DMS53 treated with DMSO at 0.1 percent for 48 hours (cell line): ENCODE results near the gene TRIM33.

Source experiments
- DNase-seq: peaks from one replicate; lab custom pipeline; 2025; ENCODE audit not compliant: unreplicated experiment; lab: John Stamatoyannopoulos, UW

Gene TRIM33

GRCh38 chr1:114511032-114511785 is at the start of gene TRIM33:
TRIM33 (minus strand) TSS chr1:114511203; CDS start chr1:114511076, 127 bp downstream.
- peak; percentile 90 for DNase-seq

DNA sequence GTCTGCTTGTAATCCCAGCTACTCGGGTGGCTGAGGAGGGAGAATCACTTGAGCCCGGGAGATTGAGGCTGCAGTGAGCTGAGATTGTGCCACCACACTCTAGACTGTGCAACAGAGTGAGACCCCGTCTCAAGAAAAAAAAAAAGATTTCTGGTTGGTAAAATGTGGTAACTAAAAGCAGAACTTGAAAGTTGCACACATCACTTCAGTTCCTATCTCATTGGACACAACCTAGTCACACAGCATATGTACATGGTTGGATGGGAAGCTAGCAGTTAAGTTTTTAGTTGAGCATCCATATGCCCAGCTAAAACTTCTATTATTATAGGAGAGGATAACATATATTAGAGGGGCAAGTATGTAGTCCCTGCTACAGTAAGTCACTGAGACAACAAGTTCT is 48.4 kb upstream of the TRIM33 start:
- no peak for DNase-seq

DNA sequence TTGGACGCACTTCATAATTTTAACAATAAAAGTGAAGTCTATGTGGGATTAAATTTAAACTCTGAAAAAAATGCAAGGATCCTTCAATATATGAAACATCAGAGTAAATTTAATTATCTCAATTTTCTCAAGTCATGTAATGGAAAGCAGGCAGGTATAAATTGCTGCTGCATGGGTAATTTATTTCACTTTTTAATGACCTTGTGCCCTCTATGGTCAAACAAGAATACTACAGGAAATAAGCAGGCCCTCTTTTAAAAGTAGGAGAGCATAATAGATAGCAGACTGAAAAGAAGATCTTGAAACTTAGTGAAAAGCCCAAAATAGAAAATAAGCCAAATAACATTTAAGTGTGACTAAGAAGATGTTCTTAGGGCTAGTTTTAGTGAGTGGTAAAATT is 47.5 kb upstream of the TRIM33 start:
- peak; percentile 31 for DNase-seq

- no peak for DNase-seq
These were observed 43.6 kb upstream of the TRIM33 start for GRCh38 chr1:114554577-114554976.

DNA sequence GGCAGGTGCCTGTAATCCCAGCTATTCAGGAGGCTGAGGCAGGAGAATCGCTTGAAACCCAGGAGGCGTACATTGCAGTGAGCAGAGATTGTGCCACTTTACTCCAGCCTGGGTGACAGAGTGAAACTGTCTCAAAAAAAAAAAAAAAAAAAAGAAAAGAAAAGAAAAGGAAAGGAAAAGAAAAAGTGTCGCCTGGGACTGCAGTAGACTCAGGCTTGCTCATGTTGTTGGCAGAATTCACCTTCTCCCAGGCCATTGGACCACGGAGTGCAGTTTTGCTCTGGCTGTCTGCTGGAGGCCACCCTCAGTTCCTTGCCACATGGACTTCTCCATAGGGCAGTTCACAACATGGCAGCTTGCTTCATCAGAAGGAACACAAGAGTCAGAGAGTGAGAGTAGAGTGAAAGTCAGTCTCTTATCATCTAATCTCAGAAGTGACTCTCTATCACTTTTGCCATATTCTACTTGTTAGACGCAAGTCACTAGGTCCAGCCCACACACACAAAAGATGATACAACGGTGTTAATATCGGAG is 41.2 kb upstream of the TRIM33 start:
- DNase-seq = no peak

- DNase-seq = no peak
These were observed 40.4 kb upstream of the TRIM33 start for GRCh38 chr1:114551400-114551799.

DNA sequence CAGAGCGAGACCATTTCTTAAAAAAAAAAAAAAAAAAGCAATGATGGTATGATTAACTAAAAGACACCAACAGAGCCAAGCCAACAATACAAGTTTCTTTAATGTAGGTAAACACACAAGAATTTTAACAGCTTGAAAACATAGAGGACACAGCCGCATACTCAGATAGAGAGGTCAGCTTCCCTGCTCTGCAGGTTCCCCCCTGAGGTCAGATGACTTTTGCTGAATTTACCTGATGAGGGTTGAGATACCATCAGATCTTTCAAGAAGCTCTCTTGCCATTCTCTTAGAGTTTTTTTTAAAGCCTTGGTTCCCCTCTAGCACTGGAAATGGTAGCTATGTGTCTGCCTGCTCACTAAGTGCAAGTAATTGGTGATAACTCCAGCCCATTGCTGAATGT is 39.3 kb upstream of the TRIM33 start:
- no peak for DNase-seq

DNA sequence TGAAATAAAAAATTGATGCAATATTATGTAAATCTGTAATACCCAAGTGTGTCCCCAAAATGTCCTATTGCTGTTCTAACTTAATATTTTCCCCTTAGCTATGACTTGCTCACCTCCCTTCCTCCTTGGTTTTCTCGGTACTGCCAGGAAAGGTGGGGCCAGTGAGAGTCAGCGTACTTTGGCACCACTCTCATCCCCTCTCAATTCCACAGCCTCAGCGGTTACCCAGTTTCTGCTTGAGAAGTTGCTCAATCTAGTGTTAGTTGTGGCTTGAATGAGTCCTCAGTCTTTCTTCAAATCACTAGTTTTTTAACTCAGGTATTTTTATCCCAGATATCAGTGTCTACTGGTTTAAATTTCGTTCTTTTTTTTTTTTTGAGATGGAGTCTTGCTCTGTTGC is 38.1 kb upstream of the TRIM33 start:
- DNase-seq = no peak

DNA sequence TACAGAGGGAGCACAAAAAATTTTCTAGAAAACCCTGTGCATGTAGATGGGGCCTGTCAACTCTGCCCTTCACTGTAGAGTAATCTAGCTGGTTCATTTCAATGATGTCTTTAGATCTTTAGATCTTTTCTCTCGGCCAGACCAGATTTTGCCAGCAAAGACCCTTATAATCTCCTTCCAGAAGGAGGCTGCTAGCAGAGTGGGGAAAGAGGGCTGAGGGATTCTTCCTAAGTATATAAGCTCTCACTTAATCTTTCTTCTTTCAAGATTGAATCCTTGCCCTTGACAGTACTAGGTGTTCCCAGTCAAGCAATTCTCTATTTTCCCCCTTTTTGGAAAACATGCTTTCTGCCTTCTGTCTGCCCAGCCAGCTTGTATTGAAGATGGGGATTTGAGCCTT is 36.1 kb upstream of the TRIM33 start:
- DNase-seq = no peak

DNA sequence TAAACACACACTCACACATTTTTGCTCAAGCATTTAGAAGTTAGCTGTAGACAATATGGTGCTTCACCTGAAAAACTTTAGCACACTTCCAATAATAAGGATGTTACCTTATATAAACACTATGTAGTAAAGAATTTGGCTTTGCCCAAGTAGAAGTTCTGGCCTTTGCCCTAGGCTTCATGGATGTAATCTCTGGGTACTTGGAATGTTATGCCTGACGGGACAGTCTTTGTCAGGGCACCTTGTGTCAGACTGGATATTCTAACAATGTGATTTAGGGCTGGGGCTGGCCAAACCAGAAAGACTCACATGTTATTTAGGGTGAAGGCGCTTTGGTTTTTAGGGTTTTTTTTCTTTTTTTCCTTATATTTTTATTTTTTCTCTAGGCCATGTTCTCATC is 34.8 kb upstream of the TRIM33 start:
- DNase-seq = no peak

GRCh38 chr1:114545315-114545714 is 34.3 kb upstream of the TRIM33 start:
- no peak for DNase-seq

DNA sequence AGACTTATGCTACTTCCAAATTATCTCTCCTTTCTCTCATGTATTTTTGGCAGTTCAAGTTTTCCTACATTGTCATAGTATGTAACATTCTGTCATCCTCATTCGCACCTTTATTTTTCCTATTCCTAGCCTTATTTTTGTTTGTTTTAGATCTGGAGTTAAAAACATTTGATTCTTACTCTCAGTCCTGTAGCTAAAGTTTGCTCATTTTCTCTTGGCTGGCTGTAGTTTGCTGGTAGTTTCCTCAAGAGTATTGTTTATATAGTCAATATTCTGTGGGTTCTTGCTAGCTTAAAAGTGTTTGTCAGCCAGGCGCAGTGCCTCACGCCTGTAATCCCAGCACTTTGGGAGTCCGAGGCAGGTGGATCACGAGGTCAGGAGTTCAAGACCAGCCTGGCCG is 29.8 kb upstream of the TRIM33 start:
- no peak for DNase-seq

DNA sequence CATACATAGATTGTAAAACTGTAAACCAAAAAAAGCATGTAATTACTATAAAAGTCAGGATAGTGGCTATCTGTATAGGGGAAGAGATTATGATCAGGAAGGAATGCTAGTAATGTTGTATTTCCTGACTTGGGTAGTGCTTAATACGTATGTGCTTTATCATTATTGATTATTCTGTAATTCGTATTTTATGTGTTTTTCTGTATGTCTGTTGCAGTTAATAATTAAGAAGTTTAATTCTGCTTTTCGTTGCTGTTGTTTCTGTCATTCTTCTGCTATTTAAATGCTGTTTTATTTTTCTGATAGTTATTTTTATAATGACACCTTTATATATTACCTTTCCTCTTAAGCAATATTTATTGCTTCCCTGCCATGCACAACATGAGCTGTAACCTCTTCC is 29.3 kb upstream of the TRIM33 start:
- DNase-seq = no peak

- DNase-seq = no peak
These were observed 25.0 kb upstream of the TRIM33 start for GRCh38 chr1:114536043-114536442.

- no peak for DNase-seq
These were observed 24.4 kb upstream of the TRIM33 start for GRCh38 chr1:114535401-114535800.

DNA sequence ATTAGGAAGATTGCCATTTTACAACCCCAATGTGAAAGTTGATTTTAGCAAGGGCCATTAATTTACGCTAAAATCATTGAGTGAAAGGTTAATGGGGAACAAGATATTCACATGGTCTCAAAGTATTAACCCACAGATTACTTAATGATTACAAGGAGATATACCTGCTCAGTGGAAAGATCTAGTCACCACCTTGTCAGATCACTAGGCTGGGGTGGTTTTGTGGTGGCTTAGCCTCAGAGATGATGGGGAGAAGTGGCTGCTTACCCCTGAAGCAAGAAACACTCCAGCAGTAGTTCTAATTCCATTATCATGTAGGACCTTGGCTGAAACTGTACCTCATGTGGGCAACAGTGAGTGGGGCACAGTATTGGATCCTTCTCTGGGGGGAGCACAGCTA is 20.1 kb upstream of the TRIM33 start:
- DNase-seq = no peak

DNA sequence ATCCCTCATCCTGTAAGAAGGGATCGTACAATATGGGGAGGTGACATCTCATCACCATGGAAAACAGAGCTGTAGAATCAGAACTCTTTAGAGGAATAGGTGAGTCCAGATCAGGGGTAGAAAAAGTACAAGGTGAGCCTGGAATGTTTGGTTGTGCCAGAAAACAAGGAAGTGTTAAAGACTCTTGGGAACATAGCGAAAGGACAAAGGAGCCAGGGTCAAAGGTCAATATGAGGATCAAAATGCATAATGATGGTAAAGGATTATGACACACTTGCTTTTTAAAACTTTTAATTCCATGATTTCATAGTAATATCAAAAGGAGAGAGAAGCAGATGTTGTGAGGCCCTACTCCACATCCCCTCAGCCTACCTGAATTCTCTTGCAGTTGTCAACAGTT is 19.2 kb upstream of the TRIM33 start:
- DNase-seq = no peak

- no peak for DNase-seq
These were observed 13.9 kb upstream of the TRIM33 start for GRCh38 chr1:114524944-114525343.

DNA sequence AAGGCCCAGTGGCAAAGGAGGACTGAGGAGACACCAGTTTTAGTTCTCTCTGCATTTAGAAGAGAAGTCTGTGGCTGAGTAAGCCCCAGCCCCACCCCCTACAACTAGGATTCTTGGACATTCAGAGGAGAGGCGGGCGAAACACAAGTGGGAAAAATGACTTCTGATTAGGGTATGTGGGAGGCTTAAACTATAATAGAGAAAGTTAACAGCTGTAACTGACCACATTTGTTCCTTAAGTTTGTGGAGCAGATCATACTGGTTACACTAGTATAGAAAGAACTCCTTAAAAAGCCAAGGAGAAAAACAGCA is 11.2 kb upstream of the TRIM33 start:
- DNase-seq = no peak

- DNase-seq = no peak
These were observed 10.6 kb upstream of the TRIM33 start for GRCh38 chr1:114521396-114522263.

- no peak for DNase-seq
These were observed 6.3 kb upstream of the TRIM33 start for GRCh38 chr1:114517348-114517747.

DNA sequence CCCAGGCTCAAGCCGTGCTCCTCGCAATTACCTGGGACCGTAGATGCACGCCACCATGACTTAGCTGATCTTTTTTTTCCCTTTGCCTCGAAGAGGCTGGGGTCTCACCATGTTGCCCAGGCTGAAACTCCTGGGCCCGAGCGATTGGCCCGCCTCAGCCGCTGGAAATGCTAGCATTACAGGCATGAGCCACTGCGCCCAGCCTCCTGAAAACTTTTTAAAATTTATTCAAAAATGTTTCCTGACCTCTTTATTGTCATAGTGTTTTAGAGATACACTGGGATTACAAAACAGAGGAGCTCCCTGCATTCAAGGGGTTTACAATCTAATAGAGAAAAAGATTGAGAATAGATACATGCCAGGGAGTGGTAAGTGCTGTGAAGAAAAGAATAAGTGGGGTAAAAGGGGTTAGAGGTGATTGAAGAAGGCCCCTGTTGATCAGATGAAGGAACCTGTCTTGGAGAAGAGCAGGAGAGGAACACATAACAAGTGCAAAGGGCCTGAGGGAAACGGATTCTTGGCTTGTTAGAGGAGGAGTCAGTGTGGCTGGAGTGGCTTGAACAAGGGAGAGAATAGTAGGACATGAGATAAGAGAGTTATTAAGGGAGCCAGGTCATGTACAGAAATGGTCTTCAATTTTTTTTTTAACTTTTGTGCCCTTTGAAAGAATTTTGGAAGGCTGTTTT is 1.7 kb upstream of the TRIM33 start:
- DNase-seq = no peak
